Skeletal muscle tissue (tissue), 4 donors: Measurements from ENCODE around the gene DRAP1. TPM values are rescaled to one million over a fixed set of nuclear protein-coding genes. Genes with fewer than 3 reads are reported as not detected.

Experiments
- H3K27ac ChIP-seq: one replicate; pipeline ENCODE4 v1.7.0; 2013; ENCODE audit warnings: mild to moderate bottlenecking, low read depth, low read length, inconsistent platforms
- H3K27me3 ChIP-seq, 3 donors: one replicate each; pipeline ENCODE4 v1.7.0; 2013; ENCODE audit warnings: low read length in 3 of 3; ENCODE audit not compliant: control insufficient read depth in 3 of 3, insufficient read depth in 3 of 3
- H3K36me3 ChIP-seq, 3 donors: one replicate each; pipeline ENCODE4 v1.7.0; 2013; ENCODE audit warnings: low read length in 3 of 3; ENCODE audit not compliant: control insufficient read depth in 3 of 3, insufficient read depth in 3 of 3
- H3K4me1 ChIP-seq, 3 donors: one replicate each; pipeline ENCODE4 v1.7.0; 2013; ENCODE audit warnings: low read length in 3 of 3, mild to moderate bottlenecking in 3 of 3; ENCODE audit not compliant: control insufficient read depth in 3 of 3, insufficient read depth in 3 of 3
- H3K4me3 ChIP-seq, 3 donors: one replicate each; pipeline ENCODE4 v1.7.0; 2013; ENCODE audit warnings: low read length in 3 of 3
- H3K9ac ChIP-seq, 3 donors: one replicate each; pipeline ENCODE4 v1.7.0; 2013; ENCODE audit warnings: low read length in 3 of 3, mild to moderate bottlenecking in 3 of 3, moderate library complexity in 2 of 3, low read depth in 1 of 3
- H3K9me3 ChIP-seq, 3 donors: one replicate each; pipeline ENCODE4 v1.7.0; 2013; ENCODE audit warnings: low read length in 3 of 3; ENCODE audit not compliant: control insufficient read depth in 3 of 3
- total RNA-seq: library from RNA; depleted of rRNA; stranded (reverse); fragments of >200 nt; gene quantifications from one replicate; pipeline ENCODE4 v1.2.3, GENCODE V29; 2014
- donor health status: Osteomylitis.

DRAP1 gene
- total RNA-seq, 1 donor from 2014 or later, result 71.0 TPM

- no peaks in the 10 kb centered on the region for H3K9me3 ChIP-seq
- no peak overlapping the region for H3K27ac ChIP-seq
- H3K4me1 ChIP-seq, result peaks cover 30 to 46% (median 32%) of the 10 kb centered on the region in 3 donors
- H3K4me3 ChIP-seq, result no peak overlapping the region
- no peak overlapping the region for H3K9ac ChIP-seq
- peaks cover 4 to 13% (median 11%) of the 10 kb centered on the region in 3 donors for H3K27me3 ChIP-seq
- H3K36me3 ChIP-seq, result no peaks in the 10 kb centered on the region
These were observed 23.7 kb upstream of the DRAP1 start for GRCh38 chr11:65895482-65895981.

GRCh38 chr11:65896034-65896999 is 22.9 kb upstream of the DRAP1 start:
- no peak overlapping the region for H3K4me3 ChIP-seq
- no peaks in the 10 kb centered on the region for H3K36me3 ChIP-seq
- peaks cover 4 to 13% (median 11%) of the 10 kb centered on the region in 3 donors for H3K27me3 ChIP-seq
- H3K9ac ChIP-seq, result no peak overlapping the region
- no peaks in the 10 kb centered on the region for H3K9me3 ChIP-seq
- no peak overlapping the region for H3K27ac ChIP-seq
- peaks cover 26 to 38% (median 33%) of the 10 kb centered on the region in 3 donors for H3K4me1 ChIP-seq

- peaks cover 21 to 31% (median 25%) of the 10 kb centered on the region in 3 donors for H3K4me1 ChIP-seq
- no peak overlapping the region for H3K9ac ChIP-seq
These were observed 22.2 kb upstream of the DRAP1 start for GRCh38 chr11:65897020-65897471.

GRCh38 chr11:65898656-65899355 is 20.4 kb upstream of the DRAP1 start:
- Histone ChIP-seq H3K36me3 (no peaks in the 10 kb centered on the region), H3K27ac (no peak overlapping the region), H3K9ac (peak overlapping the region in 2 of 3 donors; percentile 33 to 59), H3K4me1 (peaks cover 8 to 14% (median 10%) of the 10 kb centered on the region in 3 donors), H3K9me3 (no peaks in the 10 kb centered on the region), H3K4me3 (peak overlapping the region in 1 of 3 donors; percentile 69), H3K27me3 (peaks cover 4 to 13% (median 11%) of the 10 kb centered on the region in 3 donors)

More at GRCh38 chr11:65897020-65897471, 22.2 kb upstream of the DRAP1 start:
- H3K4me3 ChIP-seq, result no peak overlapping the region
- H3K27me3 ChIP-seq, result peaks cover 4 to 13% (median 11%) of the 10 kb centered on the region in 3 donors
- H3K27ac ChIP-seq, result no peak overlapping the region
- H3K36me3 ChIP-seq, result no peaks in the 10 kb centered on the region
- H3K9me3 ChIP-seq, result no peaks in the 10 kb centered on the region

- peaks cover 4 to 13% (median 11%) of the 10 kb centered on the region in 3 donors for H3K27me3 ChIP-seq
- H3K4me1 ChIP-seq, result peaks cover 6 to 9% (median 9%) of the 10 kb centered on the region in 3 donors
- peak overlapping the region; percentile 43 to 59 (median 54) for H3K9ac ChIP-seq
- no peak overlapping the region for H3K27ac ChIP-seq
- peak overlapping the region; percentile 55 to 69 (median 61) for H3K4me3 ChIP-seq
- H3K9me3 ChIP-seq, result no peaks in the 10 kb centered on the region
- H3K36me3 ChIP-seq, result no peaks in the 10 kb centered on the region
These were observed 19.7 kb upstream of the DRAP1 start for GRCh38 chr11:65899356-65900124.

GRCh38 chr11:65900125-65900898 is 18.9 kb upstream of the DRAP1 start, which contains the start of gene FOSL1:
FOSL1 (minus strand) TSS chr11:65900388; CDS start chr11:65900339, 49 bp downstream.
- no peaks in the 10 kb centered on the region for H3K36me3 ChIP-seq
- peaks cover 4 to 13% (median 11%) of the 10 kb centered on the region in 3 donors for H3K27me3 ChIP-seq
- peak within 1 kb of the TSS; percentile 43 to 59 (median 54) for H3K9ac ChIP-seq
- no peak within 1 kb of the TSS for H3K27ac ChIP-seq
- peaks cover 6 to 9% (median 9%) of the 10 kb centered on the region in 3 donors for H3K4me1 ChIP-seq
- H3K4me3 ChIP-seq, result peak within 1 kb of the TSS; percentile 55 to 69 (median 61)
- H3K9me3 ChIP-seq, result no peaks in the 10 kb centered on the region

GRCh38 chr11:65900899-65901180 is 18.4 kb upstream of the DRAP1 start:
- Histone ChIP-seq H3K27ac (no peak overlapping the region), H3K27me3 (peaks cover 4 to 13% (median 11%) of the 10 kb centered on the region in 3 donors), H3K4me3 (peak overlapping the region in 2 of 3 donors; percentile 14 to 69), H3K9ac (peak overlapping the region in 1 of 3 donors; percentile 1), H3K9me3 (no peaks in the 10 kb centered on the region), H3K36me3 (no peaks in the 10 kb centered on the region), H3K4me1 (peaks cover 6 to 9% (median 9%) of the 10 kb centered on the region in 3 donors)

- Histone ChIP-seq H3K27ac (no peak overlapping the region), H3K9me3 (no peaks in the 10 kb centered on the region), H3K36me3 (no peaks in the 10 kb centered on the region), H3K4me3 (no peak overlapping the region), H3K9ac (no peak overlapping the region), H3K27me3 (peaks cover 4 to 16% (median 13%) of the 10 kb centered on the region in 3 donors), H3K4me1 (peaks cover 6 to 9% (median 9%) of the 10 kb centered on the region in 3 donors)
These were observed 16.2 kb upstream of the DRAP1 start for GRCh38 chr11:65903068-65903481.
